C4-2B (cell line): Measurements from ENCODE around the gene FAM72D.
"Not testable (repeated sequence)": the region's sequence is repeated elsewhere in the genome, so short reads cannot be mapped to it uniquely, and the experiment has no call there.

Experiments used
- CTCF ChIP-seq: fragments of 450-650 bp; conservative IDR thresholded peaks from 2 replicates; pipeline ENCODE4 v1.5.1; 2017; ENCODE audit warnings: mild to moderate bottlenecking
- ZFX ChIP-seq: fragments of 450-650 bp; IDR thresholded peaks from 2 replicates; pipeline ENCODE4 v1.6.1; 2017

- TF ChIP-seq CTCF, ZFX: not testable (repeated sequence)
Measured at GRCh38 chr1:145095284-145096057, at the start of gene FAM72D, which contains the start of gene SRGAP2B.
